GM18868 (cell line): ENCODE measurements around the gene DNAI2.

Source experiments
- ATAC-seq: cut with Tn5 transposase; IDR thresholded peaks from one replicate; pipeline ENCODE4 v1.9.1; 2021; ENCODE audit warnings: mild to moderate bottlenecking, moderate library complexity; ENCODE audit not compliant: unreplicated experiment

DNAI2 gene

GRCh38 chr17:74335529-74336062 lies 61.6 kb downstream of the DNAI2 start:
- ATAC-seq: no peak

GRCh38 chr17:74336307-74336706 lies 62.3 kb downstream of the DNAI2 start:
- ATAC-seq: no peak

DNA sequence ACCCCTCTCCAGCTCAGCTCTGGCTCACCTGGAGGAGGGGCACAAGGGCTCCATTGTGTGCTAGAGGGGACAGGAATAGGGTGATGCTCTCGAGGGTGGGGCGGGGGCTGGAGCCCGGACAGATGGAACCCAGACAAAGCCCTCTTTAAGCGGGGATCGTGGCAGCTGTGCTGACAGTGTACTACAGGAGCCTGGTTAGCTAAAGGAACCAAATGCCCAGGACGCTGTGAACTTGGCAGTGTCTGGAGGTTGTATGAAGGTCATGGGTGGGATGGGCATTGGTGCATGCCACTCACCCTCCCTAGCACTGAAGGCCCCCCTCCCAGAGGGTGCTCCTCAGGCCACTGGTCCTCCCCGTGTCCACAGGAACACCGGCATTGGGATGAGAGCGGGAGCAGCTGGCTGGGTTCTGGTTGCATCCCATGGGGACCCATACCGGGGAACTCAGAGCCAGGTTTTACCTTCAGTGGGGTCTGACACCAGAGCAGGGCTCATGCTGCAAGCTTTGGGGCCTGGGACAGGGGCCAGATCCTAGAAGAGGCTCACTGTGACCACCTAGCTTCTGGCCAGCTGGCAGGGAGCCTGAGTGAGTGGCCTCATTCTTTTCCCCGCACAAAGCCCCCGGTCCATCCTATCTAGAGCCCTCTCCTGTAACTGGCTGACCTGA lies 63.9 kb downstream of the DNAI2 start:
- ATAC-seq: no peak

GRCh38 chr17:74339537-74340195 lies 65.6 kb downstream of the DNAI2 start:
- ATAC-seq: no peak

GRCh38 chr17:74340470-74341023 lies 66.5 kb downstream of the DNAI2 start:
- no peak for ATAC-seq

DNA sequence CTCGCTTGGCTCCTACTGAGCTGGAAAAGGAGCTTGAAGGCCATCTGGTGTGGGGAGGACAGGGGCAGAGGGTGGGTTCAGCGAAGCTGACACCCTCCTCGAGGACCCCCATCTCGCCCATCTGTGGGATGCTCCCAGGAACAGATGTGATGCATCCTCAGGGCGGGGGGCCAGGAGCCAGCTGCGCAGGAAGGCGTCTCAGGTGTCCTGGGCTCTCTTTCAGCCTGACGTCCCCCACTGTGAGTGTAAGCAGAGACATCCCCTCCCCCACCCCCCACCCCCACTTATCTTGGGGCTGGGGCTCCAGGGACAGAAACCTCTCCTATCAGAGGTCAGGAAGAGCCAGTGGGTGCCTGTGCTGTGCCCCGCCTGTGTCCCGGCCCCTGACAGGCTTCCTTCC lies 68.2 kb downstream of the DNAI2 start:
- no peak for ATAC-seq

DNA sequence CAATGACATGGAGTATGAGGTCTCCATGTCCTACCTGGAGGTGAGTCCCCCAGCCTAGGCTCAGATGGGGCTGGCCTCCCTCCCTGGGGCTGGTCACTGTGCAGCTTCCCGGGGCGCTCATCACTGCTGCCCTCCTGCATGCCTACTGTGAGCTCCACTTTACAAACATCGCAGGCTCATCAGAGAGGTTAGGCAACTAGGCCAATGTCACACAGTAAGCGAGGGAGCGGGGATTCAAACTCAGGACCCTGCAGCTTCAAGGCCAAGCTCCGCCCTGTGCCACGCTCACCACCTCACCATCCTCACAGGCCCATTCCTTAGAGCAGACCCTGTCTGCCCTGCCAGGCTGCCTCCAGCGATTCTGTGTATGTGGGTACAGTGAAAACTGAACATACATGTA lies 69.1 kb downstream of the DNAI2 start:
- no peak for ATAC-seq

DNA sequence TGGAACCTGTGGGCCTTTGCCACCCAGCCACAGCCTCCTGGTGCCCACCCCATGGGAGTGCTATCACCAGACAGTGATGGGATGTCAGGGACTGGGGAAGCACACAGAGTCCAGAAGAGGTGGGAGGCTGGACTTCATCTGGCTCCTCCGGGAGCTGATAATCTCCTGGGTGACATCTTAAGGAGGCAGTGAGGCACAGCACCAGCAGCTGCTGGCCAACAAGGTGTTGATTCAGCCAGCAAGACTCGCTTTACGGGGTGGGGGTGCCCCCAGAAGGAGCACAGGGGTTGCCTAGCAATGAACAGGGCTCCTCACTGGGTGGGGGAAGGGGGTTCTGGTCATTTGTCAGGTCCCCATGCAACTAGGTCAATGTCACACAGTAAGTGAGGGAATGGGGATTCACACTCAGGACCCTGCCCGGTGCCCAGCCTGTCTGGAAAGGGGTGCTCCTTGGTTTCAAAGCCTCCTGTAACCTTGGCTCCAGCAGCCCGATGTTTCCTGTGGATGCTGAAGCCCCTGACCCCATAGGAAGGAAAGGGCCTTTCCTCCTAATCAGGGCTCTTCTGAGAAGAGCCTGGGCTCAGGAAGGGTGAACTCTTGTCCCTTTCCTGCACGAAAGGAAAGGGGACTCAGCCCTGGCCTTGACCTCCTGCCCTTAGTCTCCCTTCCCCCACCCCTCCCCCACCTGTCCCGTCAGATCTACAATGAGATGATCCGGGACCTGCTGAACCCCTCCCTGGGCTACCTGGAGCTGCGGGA lies 69.7 kb downstream of the DNAI2 start:
- no peak for ATAC-seq

GRCh38 chr17:74344658-74345057 lies 70.6 kb downstream of the DNAI2 start:
- ATAC-seq: no peak

DNA sequence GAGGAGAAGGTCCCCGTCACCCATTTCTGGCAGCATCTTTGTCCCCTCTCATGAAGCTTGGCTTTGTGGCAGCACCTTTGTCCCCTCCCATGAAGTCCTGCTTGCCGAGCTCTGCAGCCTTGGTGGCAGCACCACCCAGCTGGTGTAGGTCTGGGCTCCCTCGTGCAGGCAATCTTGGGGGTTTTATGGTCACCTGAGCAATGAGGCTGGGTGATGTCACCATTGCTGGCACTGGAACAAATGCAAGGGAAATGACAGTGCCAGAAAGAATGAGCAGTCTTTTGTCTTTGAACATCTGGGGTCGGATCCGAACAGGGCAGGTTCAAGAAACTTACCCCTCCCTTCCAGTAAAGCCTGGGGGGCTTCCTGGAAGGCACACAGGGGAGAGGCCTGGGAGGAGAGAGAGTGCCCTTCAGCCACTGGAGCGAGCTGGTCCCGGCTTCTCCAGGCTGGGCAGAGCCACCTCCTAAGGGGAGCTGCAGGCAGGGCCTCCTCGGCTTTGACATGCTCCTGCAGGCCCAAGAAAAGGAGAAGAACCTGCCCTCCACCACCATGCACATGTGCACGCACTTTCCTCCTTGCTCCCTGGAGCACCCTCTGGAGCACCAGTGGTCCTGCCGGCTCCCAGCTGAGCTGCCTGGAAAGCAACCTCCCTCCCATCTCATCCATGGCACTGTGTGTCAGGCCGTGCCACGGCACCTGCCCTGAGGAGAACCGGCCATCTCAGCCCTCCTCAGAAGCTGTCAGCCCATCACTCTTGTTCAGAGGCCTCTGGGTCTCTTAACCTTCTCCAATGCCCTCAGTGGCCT lies 71.6 kb downstream of the DNAI2 start:
- no peak for ATAC-seq

DNA sequence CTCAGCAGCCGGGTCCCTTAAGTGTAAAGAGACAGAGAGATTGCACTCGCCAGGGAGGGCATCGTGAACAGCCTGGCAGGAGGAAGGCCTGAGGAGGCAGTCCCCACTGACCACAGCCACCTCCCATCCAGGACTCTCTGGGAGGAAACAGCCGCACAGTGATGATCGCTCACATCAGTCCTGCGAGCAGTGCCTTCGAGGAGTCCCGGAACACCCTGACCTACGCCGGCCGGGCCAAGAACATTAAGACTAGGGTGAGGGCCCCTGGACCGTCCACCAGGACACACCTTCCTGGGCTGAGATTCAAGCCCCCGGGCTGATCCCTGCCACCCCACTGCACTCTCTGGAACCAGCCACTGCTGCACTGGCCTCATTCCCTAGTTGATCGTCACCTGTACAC lies 73.6 kb downstream of the DNAI2 start:
- ATAC-seq: no peak

GRCh38 chr17:74349120-74349519 lies 75.1 kb downstream of the DNAI2 start:
- ATAC-seq: no peak

DNA sequence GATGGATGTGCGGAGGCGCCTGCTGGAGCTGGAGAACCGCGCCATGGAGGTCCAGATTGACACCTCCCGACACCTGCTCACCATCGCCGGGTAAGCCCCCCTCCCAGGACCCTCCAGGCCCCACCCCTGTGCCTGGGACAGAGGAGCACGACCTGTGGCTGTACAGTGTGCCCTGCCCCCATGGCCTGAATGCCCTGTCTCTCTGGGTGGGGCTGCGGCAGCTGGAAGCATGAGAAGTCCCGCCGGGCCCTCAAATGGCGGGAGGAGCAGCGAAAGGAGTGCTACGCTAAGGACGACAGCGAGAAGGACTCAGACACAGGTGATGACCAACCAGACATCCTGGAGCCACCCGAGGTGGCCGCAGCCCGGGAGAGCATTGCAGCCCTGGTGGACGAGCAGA lies 76.5 kb downstream of the DNAI2 start:
- ATAC-seq: no peak

GRCh38 chr17:74351552-74352210 lies 77.6 kb downstream of the DNAI2 start:
- ATAC-seq: no peak

GRCh38 chr17:74353446-74354060 lies 79.5 kb downstream of the DNAI2 start:
- no peak for ATAC-seq

DNA sequence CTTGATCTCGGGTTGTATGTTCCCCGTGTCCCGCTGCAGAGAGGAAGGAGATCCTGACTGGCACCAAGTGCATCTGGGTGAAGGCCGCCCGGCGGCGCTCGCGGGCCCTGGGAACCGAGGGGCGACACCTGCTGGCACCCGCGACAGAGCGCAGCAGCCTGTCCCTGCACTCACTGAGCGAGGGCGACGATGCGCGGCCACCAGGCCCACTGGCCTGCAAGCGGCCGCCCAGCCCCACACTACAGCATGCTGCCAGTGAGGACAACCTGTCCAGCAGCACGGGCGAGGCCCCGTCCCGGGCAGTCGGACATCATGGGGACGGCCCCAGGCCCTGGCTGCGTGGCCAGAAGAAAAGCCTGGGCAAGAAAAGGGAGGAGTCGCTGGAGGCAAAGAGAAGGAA lies 80.1 kb downstream of the DNAI2 start:
- peak; percentile 72 for ATAC-seq

DNA sequence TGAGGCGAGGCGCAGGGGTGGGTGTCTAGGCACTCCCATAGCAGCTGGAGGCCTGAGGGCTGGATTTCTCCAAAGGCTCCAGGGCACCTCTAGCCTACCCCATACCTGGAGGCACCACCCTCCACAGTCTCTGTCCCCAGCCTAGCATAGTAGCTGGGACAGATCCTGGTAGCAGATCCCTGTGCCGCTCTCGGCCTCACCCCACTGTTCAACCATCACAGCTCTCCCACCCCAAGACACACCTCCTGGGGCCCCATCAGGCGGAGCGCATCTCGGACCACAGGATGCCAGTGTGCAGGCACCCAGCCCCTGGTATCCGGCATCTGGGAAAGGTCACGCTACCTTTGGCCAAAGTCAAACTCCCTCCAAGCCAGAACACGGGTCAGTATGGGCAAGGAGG lies 80.5 kb downstream of the DNAI2 start:
- ATAC-seq: no peak

GRCh38 chr17:74355065-74355464 lies 81.0 kb downstream of the DNAI2 start:
- no peak for ATAC-seq

- no peak for ATAC-seq
Measured at GRCh38 chr17:74356646-74357465, 82.8 kb downstream of the DNAI2 start.
